HG03439 (cell line): Measurements from ENCODE around the gene JAK1.
"Not testable (repeated sequence)": the region's sequence is repeated elsewhere in the genome, so short reads cannot be mapped to it uniquely, and the experiment has no call there.

Source experiments
- ATAC-seq: cut with Tn5 transposase; IDR thresholded peaks from one replicate; pipeline ENCODE4 v1.9.1; 2021; ENCODE audit warnings: mild to moderate bottlenecking, moderate library complexity; ENCODE audit not compliant: unreplicated experiment

Gene JAK1

GRCh38 chr1:64950284-64950809, 16.0 kb downstream of the JAK1 start:
- no peak for ATAC-seq

GRCh38 chr1:64948905-64949833, 17.2 kb downstream of the JAK1 start:
- no peak for ATAC-seq

GRCh38 chr1:64948216-64948615, 18.1 kb downstream of the JAK1 start:
- no peak for ATAC-seq

GRCh38 chr1:64946916-64947315, 19.4 kb downstream of the JAK1 start:
- ATAC-seq: no peak

- ATAC-seq: no peak
These were observed 21.4 kb downstream of the JAK1 start for GRCh38 chr1:64944913-64945312.

GRCh38 chr1:64942675-64943074, 23.7 kb downstream of the JAK1 start:
- ATAC-seq: no peak

GRCh38 chr1:64942118-64942517, 24.2 kb downstream of the JAK1 start:
- no peak for ATAC-seq

- ATAC-seq: no peak
These were observed 24.8 kb downstream of the JAK1 start for GRCh38 chr1:64941461-64942117.

GRCh38 chr1:64940025-64940424, 26.3 kb downstream of the JAK1 start:
- ATAC-seq: no peak

GRCh38 chr1:64938991-64939390, 27.4 kb downstream of the JAK1 start:
- no peak for ATAC-seq

- no peak for ATAC-seq
These were observed 29.4 kb downstream of the JAK1 start for GRCh38 chr1:64936956-64937355.

- ATAC-seq: no peak
These were observed 30.7 kb downstream of the JAK1 start for GRCh38 chr1:64935551-64936155.

- no peak for ATAC-seq
These were observed 31.5 kb downstream of the JAK1 start for GRCh38 chr1:64934878-64935275.

GRCh38 chr1:64934115-64934877, 32.1 kb downstream of the JAK1 start:
- no peak for ATAC-seq

- ATAC-seq: no peak
These were observed 32.9 kb downstream of the JAK1 start for GRCh38 chr1:64933296-64934070.

GRCh38 chr1:64932962-64933295, 33.4 kb downstream of the JAK1 start:
- no peak for ATAC-seq

GRCh38 chr1:64930640-64931039, 35.7 kb downstream of the JAK1 start:
- ATAC-seq: not testable (repeated sequence)

GRCh38 chr1:64929221-64929620, 37.1 kb downstream of the JAK1 start:
- no peak for ATAC-seq

- ATAC-seq: no peak
These were observed 38.0 kb downstream of the JAK1 start for GRCh38 chr1:64928325-64928724.

GRCh38 chr1:64925594-64925993, 40.8 kb downstream of the JAK1 start:
- no peak for ATAC-seq
